Skeletal muscle cell (primary cell): Measurements from ENCODE around the gene FAM98A.
A peak's percentile ranks its signal among the peaks of the same experiment; 100 is the strongest.

Experiments used
- DNase-seq: peaks from one replicate; pipeline ENCODE4 v3.0.0-alpha.2; 2010; ENCODE audit warnings: low read depth
- H3K4me3 ChIP-seq: 2 replicates; pipeline ENCODE4 v1.5.1; 2011; ENCODE audit warnings: low read depth, mild to moderate bottlenecking, control low read depth, low read length, moderate library complexity

FAM98A gene

GRCh38 chr2:33599175-33599942 is at the start of gene FAM98A:
TSS of gene FAM98A (minus strand) at chr2:33599299. CDS start at chr2:33599221, 78 bp downstream.
- peak; percentile 96 for DNase-seq
- H3K4me3 ChIP-seq, result peak within 1 kb of the TSS; percentile 100

- H3K4me3 ChIP-seq, result no peak overlapping the region
- DNase-seq, result peak; percentile 6
Measured at GRCh38 chr2:33645861-33646260, 46.8 kb upstream of the FAM98A start.

GRCh38 chr2:33644215-33644614 is 45.1 kb upstream of the FAM98A start:
- DNase-seq, result no peak
- no peak overlapping the region for H3K4me3 ChIP-seq

GRCh38 chr2:33636001-33636400 is 36.9 kb upstream of the FAM98A start:
- DNase-seq, result no peak

GRCh38 chr2:33634261-33634910 is 35.3 kb upstream of the FAM98A start:
- no peak for DNase-seq

More at GRCh38 chr2:33636001-33636400, 36.9 kb upstream of the FAM98A start:
- no peak overlapping the region for H3K4me3 ChIP-seq

GRCh38 chr2:33633315-33633714 is 34.2 kb upstream of the FAM98A start:
- no peak for DNase-seq
- no peak overlapping the region for H3K4me3 ChIP-seq

More at GRCh38 chr2:33634261-33634910, 35.3 kb upstream of the FAM98A start:
- no peak overlapping the region for H3K4me3 ChIP-seq

GRCh38 chr2:33632831-33633230 is 33.7 kb upstream of the FAM98A start:
- no peak for DNase-seq
- no peak overlapping the region for H3K4me3 ChIP-seq

GRCh38 chr2:33628031-33628827 is 29.1 kb upstream of the FAM98A start:
- DNase-seq, result no peak
- H3K4me3 ChIP-seq, result no peak overlapping the region

GRCh38 chr2:33619028-33619427 is 19.9 kb upstream of the FAM98A start:
- H3K4me3 ChIP-seq, result no peak overlapping the region
- DNase-seq, result no peak

- H3K4me3 ChIP-seq, result no peak overlapping the region
- no peak for DNase-seq
Measured at GRCh38 chr2:33617989-33618388, 18.9 kb upstream of the FAM98A start.

- no peak for DNase-seq
- H3K4me3 ChIP-seq, result no peak overlapping the region
Measured at GRCh38 chr2:33617401-33617800, 18.3 kb upstream of the FAM98A start.

GRCh38 chr2:33616873-33617272 is 17.8 kb upstream of the FAM98A start:
- H3K4me3 ChIP-seq, result no peak overlapping the region
- no peak for DNase-seq

- no peak overlapping the region for H3K4me3 ChIP-seq
- no peak for DNase-seq
Measured at GRCh38 chr2:33614190-33614589, 15.1 kb upstream of the FAM98A start.

- no peak overlapping the region for H3K4me3 ChIP-seq
- no peak for DNase-seq
Measured at GRCh38 chr2:33607905-33608304, 8.8 kb upstream of the FAM98A start.

- no peak for DNase-seq
- no peak overlapping the region for H3K4me3 ChIP-seq
Measured at GRCh38 chr2:33607251-33607721, 8.2 kb upstream of the FAM98A start.

GRCh38 chr2:33606622-33607021 is 7.5 kb upstream of the FAM98A start:
- H3K4me3 ChIP-seq, result no peak overlapping the region
- no peak for DNase-seq

GRCh38 chr2:33606100-33606499 is 7.0 kb upstream of the FAM98A start:
- DNase-seq, result no peak
- H3K4me3 ChIP-seq, result no peak overlapping the region

- no peak overlapping the region for H3K4me3 ChIP-seq
- DNase-seq, result no peak
Measured at GRCh38 chr2:33605056-33605455, 6.0 kb upstream of the FAM98A start.

- no peak overlapping the region for H3K4me3 ChIP-seq
- DNase-seq, result no peak
Measured at GRCh38 chr2:33603416-33603815, 4.3 kb upstream of the FAM98A start.

GRCh38 chr2:33602201-33602830 is 3.2 kb upstream of the FAM98A start:
- no peak for DNase-seq
- H3K4me3 ChIP-seq, result no peak overlapping the region
